Measurements from ENCODE around the gene SNHG17. TPM values are rescaled to one million over a fixed set of nuclear protein-coding genes. Genes with fewer than 3 reads are reported as not detected.

SNHG17 gene
- 10 to 100 TPM; 30.4 to 46.2 TPM for total RNA-seq
- polyA plus RNA-seq: 10 to 100 TPM; 17.7 to 32.0 TPM
- long read RNA-seq, donor 1, partial matches to known transcripts: 1 of 25 reads
- long read RNA-seq, donor 1, other reads (novel, unspliced or antisense): 23 of 25 reads
- long read RNA-seq, donor 2, partial matches to known transcripts: 3 of 6 reads
- long read RNA-seq, donor 2, other reads (novel, unspliced or antisense): 3 of 6 reads

DNA sequence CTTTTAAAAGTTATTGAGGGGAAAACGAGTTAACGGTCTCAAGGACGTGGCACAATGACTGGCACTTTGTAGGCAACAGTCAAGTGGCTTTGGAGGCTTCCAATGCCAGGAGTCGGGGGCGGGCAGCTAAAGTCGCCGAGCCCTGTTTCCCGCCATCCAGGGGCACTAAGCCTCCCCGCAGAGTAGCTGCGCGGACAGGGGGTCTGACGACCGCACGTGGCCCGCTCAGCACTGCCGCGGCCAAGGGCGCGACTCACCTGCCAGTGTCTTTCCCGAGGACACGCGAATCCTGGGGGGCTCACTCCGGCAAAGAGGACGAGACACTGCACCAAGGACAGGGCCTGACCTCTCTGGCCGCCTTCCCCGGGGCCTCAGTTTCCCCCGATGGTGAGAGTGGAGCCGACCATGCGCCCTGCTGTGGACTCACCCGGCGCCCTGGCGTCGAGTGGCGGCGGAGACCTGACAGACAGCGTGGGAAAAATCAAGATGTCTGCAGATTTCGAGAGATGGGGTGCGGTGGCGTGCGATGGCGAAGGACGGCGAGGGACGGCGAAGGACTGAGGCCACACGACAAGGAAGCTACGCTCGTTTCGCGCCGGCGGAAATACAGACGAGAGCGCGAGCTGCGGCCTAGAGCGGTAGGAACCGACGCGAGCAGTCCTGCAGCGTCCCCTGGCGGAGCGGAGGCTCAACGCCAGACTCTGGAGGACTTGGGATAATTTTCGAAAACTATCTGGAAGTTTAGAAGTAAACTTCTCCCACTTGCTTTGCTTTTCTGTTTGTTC lies at the start of gene SNHG17:
Gene SNHG17, minus strand, starts transcription at position 559 of the 785 bp plus-strand sequence.
- DNase-seq: peak; percentile 94 to 96
- WGBS, 2 donors: 1% methylated on average over 65 of the region's 65 CpGs
- Histone ChIP-seq H3K9me3 (ENCODE audit: control insufficient read depth, low read length) (no peaks in the 10 kb centered on the region), H3K4me1 (ENCODE audit: control insufficient read depth in 1 of 2, insufficient read depth in 2 of 2, low read length in 2 of 2) (no peaks in the 10 kb centered on the region), H3K4me3 (ENCODE audit: low read length in 2 of 2) (peak within 1 kb of the TSS; percentile 44 to 75), H3K27me3 (ENCODE audit: control insufficient read depth in 1 of 2, insufficient read depth in 2 of 2, low read length in 1 of 2) (no peaks in the 10 kb centered on the region), H3K27ac (ENCODE audit: low read depth in 1 of 2, low read length in 2 of 2) (peak within 1 kb of the TSS; percentile 49 to 54), H3K36me3 (ENCODE audit: control insufficient read depth in 1 of 2, insufficient read depth in 2 of 2, low read length in 1 of 2) (peaks cover 0 to 5% of the 10 kb centered on the region in 2 donors)
- intact Hi-C loops (cut with DNase I): loop anchor here (1.0 to 10.0 kb wide), 2 partner anchors 11 to 400 kb away; partner anchors contain the start of genes RPRD1B (in 1 of the 2) and TTI1 (in 1 of the 2)
- ATAC-seq (ENCODE audit: low FRiP score): peak; percentile 95

DNA sequence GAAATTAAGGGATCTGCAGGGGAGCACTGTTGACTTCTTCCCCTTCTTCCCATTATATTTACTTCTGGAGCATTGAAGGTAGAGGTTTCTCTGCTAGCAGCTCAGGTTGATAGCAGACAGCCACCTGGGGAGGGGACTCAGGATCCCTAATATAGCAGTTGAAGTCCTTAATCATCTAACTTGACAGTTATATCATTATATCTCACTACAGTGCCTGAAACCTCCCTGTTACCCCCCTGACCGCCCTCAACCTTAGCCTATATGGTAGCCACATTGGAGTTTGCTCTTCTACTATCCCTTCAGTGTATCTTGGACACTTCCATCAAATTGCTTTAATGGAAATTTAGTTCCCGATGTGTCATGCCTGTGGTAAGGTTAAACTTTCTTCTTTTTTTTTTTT lies 44.5 kb upstream of the SNHG17 start:
- Histone ChIP-seq H3K36me3 (ENCODE audit: control insufficient read depth in 1 of 2, insufficient read depth in 2 of 2, low read length in 1 of 2) (no peaks in the 10 kb centered on the region), H3K27ac (ENCODE audit: low read depth in 1 of 2, low read length in 2 of 2) (no peak overlapping the region), H3K4me3 (ENCODE audit: low read length in 2 of 2) (no peak overlapping the region), H3K9me3 (ENCODE audit: control insufficient read depth, low read length) (no peaks in the 10 kb centered on the region), H3K27me3 (ENCODE audit: control insufficient read depth in 1 of 2, insufficient read depth in 2 of 2, low read length in 1 of 2) (no peaks in the 10 kb centered on the region), H3K4me1 (ENCODE audit: control insufficient read depth in 1 of 2, insufficient read depth in 2 of 2, low read length in 2 of 2) (no peaks in the 10 kb centered on the region)
- DNase-seq (no peak), ATAC-seq (ENCODE audit: low FRiP score) (no peak)
- intact Hi-C loops (cut with DNase I): no loop called here
- WGBS, 2 donors: 83 to 92% methylated on average over 2 of the region's 2 CpGs

DNA sequence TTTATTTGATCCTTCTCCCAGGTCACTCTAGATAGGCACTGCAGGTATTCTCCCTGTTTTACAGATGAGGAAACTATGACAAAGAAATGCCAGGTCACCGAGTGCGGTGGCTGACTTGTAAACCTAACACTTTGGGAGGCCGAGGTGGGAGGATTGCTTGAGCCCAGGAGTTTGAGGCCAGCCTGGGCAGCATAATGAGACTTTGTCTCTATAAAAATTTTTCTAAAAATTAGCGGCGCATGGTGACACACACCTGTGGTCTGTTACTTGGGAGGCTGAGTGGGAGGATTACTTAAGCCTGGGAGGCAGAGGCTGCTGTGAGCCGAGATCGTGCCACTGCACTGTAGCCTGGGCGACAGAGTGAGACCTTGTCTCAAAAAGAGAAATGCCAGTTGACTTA lies 42.6 kb upstream of the SNHG17 start:
- Histone ChIP-seq H3K4me1 (ENCODE audit: control insufficient read depth in 1 of 2, insufficient read depth in 2 of 2, low read length in 2 of 2) (no peaks in the 10 kb centered on the region), H3K27me3 (ENCODE audit: control insufficient read depth in 1 of 2, insufficient read depth in 2 of 2, low read length in 1 of 2) (no peaks in the 10 kb centered on the region), H3K4me3 (ENCODE audit: low read length in 2 of 2) (no peak overlapping the region), H3K36me3 (ENCODE audit: control insufficient read depth in 1 of 2, insufficient read depth in 2 of 2, low read length in 1 of 2) (no peaks in the 10 kb centered on the region), H3K27ac (ENCODE audit: low read depth in 1 of 2, low read length in 2 of 2) (no peak overlapping the region), H3K9me3 (ENCODE audit: control insufficient read depth, low read length) (no peaks in the 10 kb centered on the region)
- intact Hi-C loops (cut with DNase I): no loop called here
- WGBS, 2 donors: 96 to 97% methylated on average over 8 of the region's 8 CpGs
- ATAC-seq (ENCODE audit: low FRiP score): no peak
- no peak for DNase-seq

DNA sequence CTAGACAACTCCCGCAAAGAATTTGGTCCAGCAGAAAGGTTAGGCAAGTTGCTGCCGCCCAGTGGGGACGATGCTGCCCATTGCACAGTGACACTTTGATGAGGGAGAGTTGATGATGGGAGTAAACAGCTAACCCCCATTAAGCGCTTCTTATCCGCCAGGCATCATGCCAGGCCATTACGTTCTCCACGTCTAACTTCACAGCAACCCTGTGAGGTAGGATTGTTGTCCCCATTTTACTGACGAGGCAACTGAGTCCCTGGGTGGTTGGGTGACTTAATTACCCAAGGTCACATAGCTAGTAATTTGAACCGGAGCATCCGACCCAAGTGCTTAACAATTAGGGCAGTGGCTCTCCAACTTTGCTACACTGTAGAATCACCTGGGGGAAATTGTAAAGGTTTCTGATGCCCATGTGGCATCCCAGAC lies 38.3 kb upstream of the SNHG17 start:
- Histone ChIP-seq H3K9me3 (ENCODE audit: control insufficient read depth, low read length) (no peaks in the 10 kb centered on the region), H3K4me1 (ENCODE audit: control insufficient read depth in 1 of 2, insufficient read depth in 2 of 2, low read length in 2 of 2) (no peaks in the 10 kb centered on the region), H3K27me3 (ENCODE audit: control insufficient read depth in 1 of 2, insufficient read depth in 2 of 2, low read length in 1 of 2) (no peaks in the 10 kb centered on the region), H3K27ac (ENCODE audit: low read depth in 1 of 2, low read length in 2 of 2) (peak overlapping the region in 1 of 2 donors; percentile 68), H3K36me3 (ENCODE audit: control insufficient read depth in 1 of 2, insufficient read depth in 2 of 2, low read length in 1 of 2) (no peaks in the 10 kb centered on the region), H3K4me3 (ENCODE audit: low read length in 2 of 2) (peak overlapping the region; percentile 84 to 89)
- intact Hi-C loops (cut with DNase I): no loop called here
- no peak for DNase-seq
- 8 to 9% methylated on average over 10 of the region's 10 CpGs for WGBS, 2 donors
- no peak for ATAC-seq (ENCODE audit: low FRiP score)

DNA sequence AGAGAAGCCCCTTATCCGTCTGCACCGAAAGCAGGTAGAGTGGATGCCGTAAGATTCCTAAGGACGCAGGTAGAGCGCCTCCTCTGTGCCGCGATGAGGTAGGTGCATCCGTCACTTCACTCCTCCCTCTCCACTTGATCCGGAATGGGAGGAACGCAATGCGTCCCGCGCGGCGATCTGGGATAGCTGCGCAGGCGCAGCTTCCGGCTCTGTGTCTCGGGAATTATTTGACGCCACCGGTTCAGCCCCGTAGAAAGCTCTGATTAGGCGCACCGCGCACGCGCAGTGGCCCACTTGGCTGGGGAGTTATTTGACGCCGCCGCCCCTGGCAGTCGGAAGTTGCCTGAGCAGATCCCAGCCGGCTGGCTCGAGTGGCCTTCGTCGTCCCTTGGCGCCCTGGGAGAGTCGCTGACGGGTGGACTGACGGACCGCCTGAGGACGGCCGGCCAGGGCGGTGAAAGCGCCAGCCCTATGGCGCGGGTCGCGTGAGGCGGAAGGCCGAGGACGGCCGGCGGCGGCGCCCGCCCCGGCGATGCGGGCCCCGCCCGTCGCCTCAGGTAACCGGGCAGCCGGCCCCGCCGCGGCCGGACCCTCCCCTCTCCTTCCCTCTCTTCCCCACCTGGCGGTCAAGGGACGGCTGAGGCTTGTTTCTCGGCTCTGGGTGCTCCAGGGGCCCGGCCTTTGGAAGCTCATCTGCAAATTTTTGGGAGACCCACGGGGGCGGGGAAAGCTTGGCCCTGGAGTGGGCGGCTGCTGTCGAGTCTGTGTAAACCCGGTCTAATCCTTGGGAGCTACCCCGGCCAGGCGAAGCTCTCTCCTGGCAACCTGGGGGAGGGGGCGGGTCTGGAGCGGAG lies 37.6 kb upstream of the SNHG17 start, which contains the start of gene RALGAPB:
Gene RALGAPB, plus strand, starts transcription at position 331 of the 854 bp plus-strand sequence. CDS start 15,590 bp downstream, outside the sequence.
- intact Hi-C loops (cut with DNase I): no loop called here
- ATAC-seq (ENCODE audit: low FRiP score): peak; percentile 99
- H3K27ac ChIP-seq (ENCODE audit: low read depth in 1 of 2, low read length in 2 of 2): peak within 1 kb of the TSS; percentile 37 to 72
- H3K4me3 ChIP-seq (ENCODE audit: low read length in 2 of 2): peak within 1 kb of the TSS; percentile 84 to 89
- WGBS, 2 donors: 0 to 1% methylated on average over 43 to 81 of the region's 81 CpGs
- no peaks in the 10 kb centered on the region for H3K9me3 ChIP-seq (ENCODE audit: control insufficient read depth, low read length)
- H3K4me1 ChIP-seq (ENCODE audit: control insufficient read depth in 1 of 2, insufficient read depth in 2 of 2, low read length in 2 of 2): no peaks in the 10 kb centered on the region
- H3K36me3 ChIP-seq (ENCODE audit: control insufficient read depth in 1 of 2, insufficient read depth in 2 of 2, low read length in 1 of 2): no peaks in the 10 kb centered on the region
- H3K27me3 ChIP-seq (ENCODE audit: control insufficient read depth in 1 of 2, insufficient read depth in 2 of 2, low read length in 1 of 2): no peaks in the 10 kb centered on the region
- peak; percentile 99 to 100 for DNase-seq

DNA sequence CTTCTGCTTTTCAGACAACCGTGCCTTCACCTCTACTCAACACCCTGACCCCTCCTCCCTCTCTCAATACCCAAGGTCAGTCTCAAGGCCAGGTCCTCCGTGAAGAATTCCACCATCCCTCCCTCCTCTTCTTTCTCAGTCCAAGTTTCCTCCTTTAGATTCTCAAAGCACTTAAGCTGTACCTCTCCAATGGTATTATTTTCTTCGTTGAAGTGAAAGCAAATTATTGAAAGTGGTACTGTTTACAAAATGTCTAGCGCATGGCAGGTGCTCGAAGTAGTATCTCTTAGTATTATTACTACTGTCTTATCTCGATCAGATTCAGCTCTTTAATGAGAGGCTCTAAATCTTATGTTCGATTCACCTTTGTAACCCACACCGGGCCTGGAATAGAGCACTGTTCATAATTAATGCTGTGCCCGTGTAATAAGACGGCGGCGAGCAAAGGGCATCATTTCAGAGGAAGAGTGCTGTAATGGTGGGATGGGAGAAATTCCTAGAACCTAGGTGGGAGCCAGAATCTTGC lies 36.9 kb upstream of the SNHG17 start:
- 14 to 16% methylated on average over 12 of the region's 12 CpGs for WGBS, 2 donors
- Histone ChIP-seq H3K36me3 (ENCODE audit: control insufficient read depth in 1 of 2, insufficient read depth in 2 of 2, low read length in 1 of 2) (no peaks in the 10 kb centered on the region), H3K9me3 (ENCODE audit: control insufficient read depth, low read length) (no peaks in the 10 kb centered on the region), H3K27ac (ENCODE audit: low read depth in 1 of 2, low read length in 2 of 2) (peak overlapping the region in 1 of 2 donors; percentile 72), H3K4me3 (ENCODE audit: low read length in 2 of 2) (peak overlapping the region; percentile 27 to 65), H3K4me1 (ENCODE audit: control insufficient read depth in 1 of 2, insufficient read depth in 2 of 2, low read length in 2 of 2) (no peaks in the 10 kb centered on the region), H3K27me3 (ENCODE audit: control insufficient read depth in 1 of 2, insufficient read depth in 2 of 2, low read length in 1 of 2) (no peaks in the 10 kb centered on the region)
- intact Hi-C loops (cut with DNase I): no loop called here
- ATAC-seq (ENCODE audit: low FRiP score) (no peak), DNase-seq (no peak)

DNA sequence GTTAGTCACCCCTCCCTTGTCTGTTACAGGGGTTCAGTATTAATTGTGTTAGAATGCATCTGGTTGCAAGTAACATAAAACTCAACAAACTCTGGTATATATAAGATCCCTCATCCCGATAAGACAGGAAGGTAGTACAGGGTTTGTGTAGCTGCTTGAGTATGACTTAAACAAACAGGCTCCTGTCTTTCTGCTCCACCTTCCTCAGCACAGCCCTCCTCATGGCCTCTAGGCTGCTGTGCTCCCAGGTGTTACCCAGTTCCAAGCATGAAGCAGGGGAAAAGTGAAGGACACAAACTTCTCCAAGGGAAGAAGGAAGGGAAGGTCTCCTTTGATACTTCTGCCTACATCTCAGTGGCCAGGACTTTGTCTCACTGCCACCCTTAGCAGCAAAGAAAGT lies 36.1 kb upstream of the SNHG17 start:
- 80 to 85% methylated on average over 1 of the region's 1 CpG for WGBS, 2 donors
- H3K27ac ChIP-seq (ENCODE audit: low read depth in 1 of 2, low read length in 2 of 2): peak overlapping the region in 1 of 2 donors; percentile 72
- ATAC-seq (ENCODE audit: low FRiP score) (no peak), DNase-seq (no peak)
- H3K36me3 ChIP-seq (ENCODE audit: control insufficient read depth in 1 of 2, insufficient read depth in 2 of 2, low read length in 1 of 2): no peaks in the 10 kb centered on the region
- no peak overlapping the region for H3K4me3 ChIP-seq (ENCODE audit: low read length in 2 of 2)
- no peaks in the 10 kb centered on the region for H3K9me3 ChIP-seq (ENCODE audit: control insufficient read depth, low read length)
- no peaks in the 10 kb centered on the region for H3K27me3 ChIP-seq (ENCODE audit: control insufficient read depth in 1 of 2, insufficient read depth in 2 of 2, low read length in 1 of 2)
- no peaks in the 10 kb centered on the region for H3K4me1 ChIP-seq (ENCODE audit: control insufficient read depth in 1 of 2, insufficient read depth in 2 of 2, low read length in 2 of 2)
- intact Hi-C loops (cut with DNase I): no loop called here

DNA sequence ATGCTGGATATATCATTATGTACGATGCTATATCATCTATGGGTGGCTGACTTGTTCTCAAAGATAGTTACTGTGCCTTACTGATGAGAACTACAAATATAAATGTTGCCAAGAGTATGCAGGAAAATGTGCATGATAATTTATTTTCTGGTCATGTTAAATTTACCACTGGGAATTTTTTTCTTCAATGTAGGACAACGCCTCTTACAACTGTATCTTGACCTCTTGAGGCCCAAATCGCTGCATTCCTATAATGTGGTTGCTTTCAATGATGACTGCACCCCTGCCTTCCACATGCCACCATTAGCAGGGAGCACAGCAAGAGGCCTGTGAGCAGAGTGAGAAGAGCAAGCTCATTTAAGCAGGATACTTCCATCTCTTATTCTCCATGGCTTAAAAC lies 31.9 kb upstream of the SNHG17 start:
- Histone ChIP-seq H3K27ac (ENCODE audit: low read depth in 1 of 2, low read length in 2 of 2) (no peak overlapping the region), H3K9me3 (ENCODE audit: control insufficient read depth, low read length) (no peaks in the 10 kb centered on the region), H3K4me1 (ENCODE audit: control insufficient read depth in 1 of 2, insufficient read depth in 2 of 2, low read length in 2 of 2) (no peaks in the 10 kb centered on the region), H3K27me3 (ENCODE audit: control insufficient read depth in 1 of 2, insufficient read depth in 2 of 2, low read length in 1 of 2) (no peaks in the 10 kb centered on the region), H3K4me3 (ENCODE audit: low read length in 2 of 2) (no peak overlapping the region), H3K36me3 (ENCODE audit: control insufficient read depth in 1 of 2, insufficient read depth in 2 of 2, low read length in 1 of 2) (no peaks in the 10 kb centered on the region)
- 80 to 81% methylated on average over 3 of the region's 3 CpGs for WGBS, 2 donors
- no peak for DNase-seq
- no peak for ATAC-seq (ENCODE audit: low FRiP score)
- intact Hi-C loops (cut with DNase I): no loop called here

Data from aorta (tissue), 5 donors.